Type B pancreatic cell (in vitro differentiated cells): ENCODE results near the gene KHNYN. TPM values are rescaled to one million over a fixed set of nuclear protein-coding genes. Genes with fewer than 3 reads are reported as not detected.

Experiments used
- DNase-seq: peaks from one replicate; pipeline ENCODE4 v3.0.0; 2021; ENCODE audit warnings: mixed read lengths; ENCODE audit not compliant: unreplicated experiment; ENCODE audit errors: extremely low spot score
- H3K27ac Mint-ChIP-seq: 2 replicates; pipeline ENCODE4 v1.8.0; 2021; ENCODE audit warnings: mild to moderate bottlenecking, mixed read lengths
- H3K27me3 Mint-ChIP-seq: 2 replicates; pipeline ENCODE4 v1.8.0; 2021; ENCODE audit warnings: mixed read lengths
- H3K36me3 Mint-ChIP-seq: 2 replicates; pipeline ENCODE4 v1.8.0; 2021; ENCODE audit warnings: mixed read lengths
- H3K4me1 Mint-ChIP-seq: one replicate; pipeline ENCODE4 v1.8.0; 2021; ENCODE audit warnings: mixed read lengths; ENCODE audit not compliant: unreplicated experiment
- H3K4me3 Mint-ChIP-seq: 2 replicates; pipeline ENCODE4 v1.8.0; 2021; ENCODE audit warnings: mild to moderate bottlenecking, mixed read lengths
- H3K9me3 Mint-ChIP-seq: 2 replicates; pipeline ENCODE4 v1.8.0; 2021; ENCODE audit warnings: mixed read lengths
- CTCF ChIP-seq: fragments of 200-600 bp; sonication (generic); conservative IDR thresholded peaks from 2 replicates; pipeline ENCODE4 v1.5.0; 2021; ENCODE audit warnings: antibody characterized with exemption, mild to moderate bottlenecking
- total RNA-seq: library from RNA; stranded (reverse); gene quantifications from 2 replicates; pipeline ENCODE4 v1.2.1, GENCODE V29; 2021; ENCODE audit warnings: low replicate concordance

The KHNYN gene
- total RNA-seq, 1 donor from 2014 or later, result 81.3 TPM

- no peak for DNase-seq
- no peak overlapping the region for H3K4me3 Mint-ChIP-seq
- H3K27ac Mint-ChIP-seq, result no peak overlapping the region
- no peaks in the 10 kb centered on the region for H3K27me3 Mint-ChIP-seq
- no peak for TF ChIP-seq CTCF
- H3K36me3 Mint-ChIP-seq, result no peaks in the 10 kb centered on the region
- no peaks in the 10 kb centered on the region for H3K9me3 Mint-ChIP-seq
- peaks cover 4% of the 10 kb centered on the region for H3K4me1 Mint-ChIP-seq
These were observed 6.8 kb upstream of the KHNYN start for GRCh38 chr14:24422694-24423601.

GRCh38 chr14:24425704-24426103 lies 4.0 kb upstream of the KHNYN start:
- DNase-seq, result no peak
- H3K36me3 Mint-ChIP-seq, result no peaks in the 10 kb centered on the region
- H3K4me3 Mint-ChIP-seq, result no peak overlapping the region
- no peaks in the 10 kb centered on the region for H3K27me3 Mint-ChIP-seq
- H3K4me1 Mint-ChIP-seq, result peaks cover 4% of the 10 kb centered on the region
- TF ChIP-seq CTCF, result no peak
- peak overlapping the region; percentile 22 for H3K27ac Mint-ChIP-seq
- no peaks in the 10 kb centered on the region for H3K9me3 Mint-ChIP-seq

GRCh38 chr14:24426150-24426911 lies 3.4 kb upstream of the KHNYN start:
- Mint-ChIP-seq H3K36me3 (no peaks in the 10 kb centered on the region), H3K9me3 (no peaks in the 10 kb centered on the region), H3K27me3 (no peaks in the 10 kb centered on the region), H3K4me1 (peaks cover 5% of the 10 kb centered on the region), H3K27ac (peak overlapping the region; percentile 48), H3K4me3 (peak overlapping the region; percentile 42)
- DNase-seq, result no peak
- no peak for TF ChIP-seq CTCF

GRCh38 chr14:24426912-24427536 lies 2.7 kb upstream of the KHNYN start:
- H3K4me3 Mint-ChIP-seq, result peak overlapping the region; percentile 42
- peaks cover 6% of the 10 kb centered on the region for H3K36me3 Mint-ChIP-seq
- peaks cover 11% of the 10 kb centered on the region for H3K4me1 Mint-ChIP-seq
- no peak for TF ChIP-seq CTCF
- H3K27ac Mint-ChIP-seq, result peak overlapping the region; percentile 48
- no peaks in the 10 kb centered on the region for H3K9me3 Mint-ChIP-seq
- DNase-seq, result no peak
- no peaks in the 10 kb centered on the region for H3K27me3 Mint-ChIP-seq
